H1 (cell line): ENCODE measurements around the gene DISC1. TPM values are rescaled to one million over a fixed set of nuclear protein-coding genes. Genes with fewer than 3 reads are reported as not detected.

Source experiments
- CTCF ChIA-PET: fragments of 300-600 bp; sonication (Branson Sonifier 250); formaldehyde crosslinking; loops from one replicate; lab custom pipeline; 2021; ENCODE audit not compliant: partially characterized antibody; lab: Charles Lee
- POLR2A ChIA-PET: fragments of 300-600 bp; sonication (Branson Sonifier 250); formaldehyde crosslinking; loops from one replicate; lab custom pipeline; 2021; ENCODE audit warnings: inconsistent platforms; ENCODE audit not compliant: partially characterized antibody; lab: Charles Lee
- DNase-seq, 2 experiments: peaks; one replicate each; pipeline versions ENCODE4 v3.0.0 to v3.0.0-alpha.2; 2010 to 2022; ENCODE audit warnings: low spot score in 2 of 2, low read depth in 1 of 2, mixed read lengths in 1 of 2
- FAIRE-seq: peaks from 2 replicates; lab custom pipeline; 2011; peaks lifted over from hg19 to GRCh38; lab: Jason Lieb, UNC
- H2AFZ ChIP-seq: 2 replicates; pipeline ENCODE4 v1.8.1; 2012; ENCODE audit warnings: low read length, inconsistent platforms
- H2AK5ac ChIP-seq: 2 replicates; pipeline ENCODE4 v1.6.1; 2013; ENCODE audit warnings: low read depth, low read length
- H2BK120ac ChIP-seq: replicated peaks from 2 replicates; pipeline ENCODE3; 2013; ENCODE audit warnings: low read depth, low read length, inconsistent platforms
- H2BK12ac ChIP-seq: 2 replicates; pipeline ENCODE4 v1.6.1; 2013; ENCODE audit warnings: low read depth, low read length
- H2BK15ac ChIP-seq: 2 replicates; pipeline ENCODE4 v1.6.1; 2013; ENCODE audit warnings: low read length
- H2BK20ac ChIP-seq: 2 replicates; pipeline ENCODE4 v1.6.1; 2013; ENCODE audit warnings: low read length
- H2BK5ac ChIP-seq: 2 replicates; pipeline ENCODE4 v1.6.1; 2013; ENCODE audit warnings: low read depth, low read length
- H3K14ac ChIP-seq: 2 replicates; pipeline ENCODE4 v1.6.1; 2013; ENCODE audit warnings: inconsistent platforms; ENCODE audit not compliant: insufficient read length
- H3K18ac ChIP-seq: 2 replicates; pipeline ENCODE4 v1.6.1; 2013; ENCODE audit warnings: low read length; ENCODE audit errors: extremely low read depth
- H3K23ac ChIP-seq: 2 replicates; pipeline ENCODE4 v1.6.1; 2013; ENCODE audit warnings: inconsistent platforms; ENCODE audit not compliant: insufficient read length
- H3K23me2 ChIP-seq: 2 replicates; pipeline ENCODE4 v1.6.1; 2013; ENCODE audit warnings: low read depth, low read length
- H3K27ac ChIP-seq: 2 replicates; pipeline ENCODE4 v1.6.1; 2011; ENCODE audit warnings: low read depth, low read length, inconsistent platforms
- H3K27me3 ChIP-seq, 4 experiments: replicated peaks in 1 of 4; 1 replicate in 1 of 4; 2 replicates in 3 of 4; pipeline versions ENCODE4 v1.6.1 to v1.8.1; 2011 to 2013; ENCODE audit warnings: low read length in 3 of 4, mild to moderate bottlenecking in 3 of 4, inconsistent platforms in 2 of 4, mixed read lengths in 2 of 4, moderate library complexity in 1 of 4; ENCODE audit not compliant: control insufficient read depth in 3 of 4, insufficient read depth in 3 of 4; ENCODE audit errors: extremely low read depth in 1 of 4
- H3K36me3 ChIP-seq, 4 experiments: 2 replicates each; pipeline versions ENCODE4 v1.6.1 to v1.8.1; 2011 to 2013; ENCODE audit warnings: mild to moderate bottlenecking in 4 of 4, low read length in 3 of 4, moderate library complexity in 2 of 4, control low read depth in 1 of 4, inconsistent platforms in 1 of 4; ENCODE audit not compliant: insufficient read depth in 4 of 4, control insufficient read depth in 2 of 4
- H3K4ac ChIP-seq: replicated peaks from 2 replicates; pipeline ENCODE3; 2013; ENCODE audit warnings: low read length, low read depth, mixed read lengths, inconsistent platforms; ENCODE audit not compliant: insufficient read length
- H3K4me1 ChIP-seq, 4 experiments: replicated peaks in 1 of 4; 1 replicate in 1 of 4; 2 replicates in 3 of 4; pipeline versions ENCODE4 v1.6.1 to v1.8.1; 2011 to 2013; ENCODE audit warnings: low read length in 3 of 4, inconsistent platforms in 2 of 4, mixed read lengths in 1 of 4; ENCODE audit not compliant: insufficient read depth in 4 of 4, control insufficient read depth in 3 of 4
- H3K4me2 ChIP-seq, 2 experiments: 2 replicates each; pipeline versions ENCODE4 v1.6.1 to v1.8.1; 2011 to 2013; ENCODE audit warnings: low read depth in 2 of 2, low read length in 2 of 2, control low read depth in 1 of 2, inconsistent platforms in 1 of 2, mild to moderate bottlenecking in 1 of 2; ENCODE audit not compliant: insufficient read depth in 1 of 2
- H3K4me3 ChIP-seq, 4 experiments: fragments of 200-600, 300-600 bp in 1 of 4; sonication (generic), shearing (Covaris generic), sonication (Bioruptor Twin) in 1 of 4; 2 replicates each; pipeline versions ENCODE4 v1.5.1 to v1.8.1; 2011 to 2016; ENCODE audit warnings: low read length in 4 of 4, low read depth in 3 of 4, control low read depth in 2 of 4, inconsistent platforms in 2 of 4, mild to moderate bottlenecking in 2 of 4, mixed read lengths in 1 of 4, moderate library complexity in 1 of 4; ENCODE audit not compliant: insufficient read depth in 2 of 4; ENCODE audit errors: extremely low read depth in 1 of 4
- H3K56ac ChIP-seq: replicated peaks from 2 replicates; pipeline ENCODE3; 2013; ENCODE audit warnings: low read depth, mild to moderate bottlenecking, mixed read lengths, low read length, inconsistent platforms; ENCODE audit not compliant: insufficient read length
- H3K79me1 ChIP-seq: 2 replicates; pipeline ENCODE4 v1.6.1; 2013; ENCODE audit warnings: low read depth, low read length, control low read depth
- H3K79me2 ChIP-seq, 2 experiments: 2 replicates each; pipeline versions ENCODE4 v1.6.1 to v1.8.1; 2012 to 2013; ENCODE audit warnings: low read length in 2 of 2, mild to moderate bottlenecking in 2 of 2, inconsistent platforms in 1 of 2; ENCODE audit not compliant: insufficient read depth in 2 of 2, control insufficient read depth in 1 of 2
- H3K9ac ChIP-seq, 4 experiments: replicated peaks in 1 of 4; 1 replicate in 1 of 4; 2 replicates in 3 of 4; pipeline versions ENCODE4 v1.6.1 to v1.8.1; 2011 to 2013; ENCODE audit warnings: low read depth in 3 of 4, low read length in 3 of 4, control low read depth in 2 of 4, mild to moderate bottlenecking in 2 of 4, moderate library complexity in 2 of 4, inconsistent platforms in 1 of 4; ENCODE audit errors: extremely low read depth in 1 of 4
- H3K9me3 ChIP-seq, 2 experiments: 2 replicates each; pipeline versions ENCODE4 v1.6.1 to v1.8.1; 2012 to 2013; ENCODE audit warnings: mild to moderate bottlenecking in 2 of 2, moderate library complexity in 2 of 2, control low read depth in 1 of 2, inconsistent platforms in 1 of 2, low read depth in 1 of 2, low read length in 1 of 2, mixed read lengths in 1 of 2; ENCODE audit not compliant: insufficient read depth in 2 of 2
- H4K20me1 ChIP-seq, 2 experiments: replicated peaks in 1 of 2; 2 replicates each; pipeline versions ENCODE3 to v1.8.1; 2011 to 2013; ENCODE audit warnings: inconsistent platforms in 2 of 2, low read length in 2 of 2, mild to moderate bottlenecking in 1 of 2; ENCODE audit not compliant: insufficient read depth in 2 of 2, control insufficient read depth in 1 of 2
- H4K5ac ChIP-seq: 2 replicates; pipeline ENCODE4 v1.6.1; 2013; ENCODE audit warnings: low read length, low read depth, mixed read lengths, inconsistent platforms; ENCODE audit not compliant: insufficient read length
- H4K8ac ChIP-seq: 2 replicates; pipeline ENCODE4 v1.8.0; 2013; ENCODE audit warnings: mild to moderate bottlenecking, moderate library complexity, low read length, inconsistent platforms; ENCODE audit not compliant: insufficient read depth; ENCODE audit errors: extremely low read depth
- H4K91ac ChIP-seq: replicated peaks from 2 replicates; pipeline ENCODE3; 2013; ENCODE audit warnings: low read length, mixed read lengths, inconsistent platforms; ENCODE audit not compliant: insufficient read length
- MAFK ChIP-seq: IDR thresholded peaks from 2 replicates; pipeline ENCODE4 v1.6.1; 2012; ENCODE audit warnings: low read depth, mild to moderate bottlenecking, improper control_type of control experiment, low read length
- NANOG ChIP-seq: IDR thresholded peaks from 2 replicates; pipeline ENCODE4 v1.6.1; 2011; ENCODE audit warnings: low read length, low read depth, mild to moderate bottlenecking, inconsistent platforms; ENCODE audit not compliant: insufficient read depth, poor library complexity, severe bottlenecking
- WGBS, 2 experiments: shearing (Covaris generic) in 1 of 2; methylation state at CpG; one replicate each; pipeline versions ENCODE4 v1.1.6 to v1.1.7; 2013 to 2015; ENCODE audit warnings: low lambda C conversion rate in 2 of 2, mixed read lengths in 2 of 2, inconsistent platforms in 1 of 2, low coverage in 1 of 2, missing lambda C conversion rate in 1 of 2; ENCODE audit not compliant: insufficient replicate concordance in 2 of 2, insufficient coverage in 1 of 2, insufficient read length in 1 of 2; ENCODE audit errors: extremely low coverage in 1 of 2, missing lambda C conversion rate in 1 of 2; 5-methylcytosine and 5-hydroxymethylcytosine counted together
- polyA plus RNA-seq, 7 experiments: library from polyadenylated mRNA; depleted of rRNA in 3 of 7; stranded (reverse) in 5 of 7; unstranded in 2 of 7; fragments of >200 nt in 5 of 7; fragments of 200-250 nt in 2 of 7; gene quantifications; 1 replicate in 5 of 7; 2 replicates in 1 of 7; 4 replicates in 1 of 7; pipeline versions ENCODE4 v1.2.1 to v1.2.3, GENCODE V29; 2011 to 2013; ENCODE audit warnings: missing spikeins in 2 of 7, mixed read lengths in 2 of 7
- total RNA-seq: library from RNA; stranded (reverse); fragmentation: NEBNext Ultra II Directional; extraction: Animal tissue kit (Norgen Biotek cat#: 25700); gene quantifications from 2 replicates; pipeline ENCODE4 v1.2.1, GENCODE V29; 2021

Gene DISC1
- total and polyA plus RNA-seq, 2 of the 8 experiments (the other 6 are each of a cell fraction or from before 2014, with no cell fraction given), result 1.1 to 3.5 TPM

DNA sequence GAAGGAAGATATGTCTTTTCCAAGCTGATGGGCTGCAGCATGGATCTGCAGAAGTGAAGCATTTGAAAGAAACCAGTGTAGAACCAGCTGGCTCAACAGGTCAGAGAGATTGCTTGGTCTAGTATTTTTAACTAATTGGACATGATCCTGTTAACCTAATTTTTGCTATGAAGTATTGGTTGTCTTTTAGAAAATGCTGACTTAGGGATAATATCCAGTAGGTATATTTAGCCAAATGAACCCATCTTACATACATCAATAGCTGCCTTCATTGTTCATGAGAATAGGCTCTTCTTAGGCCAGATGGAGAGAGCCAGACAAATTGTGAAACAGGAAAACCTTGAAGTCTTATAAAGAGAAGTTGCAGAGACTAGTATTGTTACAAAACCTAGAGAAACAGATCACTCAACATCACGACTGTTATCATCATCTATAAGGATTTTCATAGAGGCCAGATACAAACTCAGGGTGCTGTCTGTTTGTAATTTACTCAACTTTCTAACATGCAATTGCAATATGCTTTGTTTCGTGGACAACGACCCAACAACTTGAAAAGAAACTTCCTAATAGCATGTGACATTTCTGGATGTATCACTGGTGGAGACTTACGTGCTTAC, 148.2 kb downstream of the DISC1 start:
- H3K9ac ChIP-seq, result no peak overlapping the region
- H3K4me1 ChIP-seq, result peaks cover 0 to 6% (median 2%) of the 10 kb centered on the region in 4 experiments; a peak in 3 of 7 replicates
- TF ChIP-seq MAFK (peak; percentile 19; the same call in 1 of the 2 replicates), NANOG (no peak)
- H2BK5ac ChIP-seq, result no peak overlapping the region; the same call in 1 of the 2 replicates
- WGBS, 2 experiments, result 93% methylated on average over 4 of the region's 4 CpGs; no CpG with 5 or more reads in 1 of the 2 experiments
- no peak overlapping the region for H3K27ac ChIP-seq
- H3K79me1 ChIP-seq, result no peaks in the 10 kb centered on the region
- H3K18ac ChIP-seq, result no peak overlapping the region
- ChIA-PET CTCF (interaction anchor here (1.1 to 3.0 kb wide), 5 partner anchors 8 to 623 kb away, joined by 3 to 16 read pairs (median 6); no protein-coding TSS in a partner anchor), POLR2A (no interaction called here)
- no peaks in the 10 kb centered on the region for H3K23me2 ChIP-seq
- no peaks in the 10 kb centered on the region for H3K9me3 ChIP-seq
- H4K20me1 ChIP-seq, result no peaks in the 10 kb centered on the region
- H3K56ac ChIP-seq, result no peak overlapping the region
- H3K4ac ChIP-seq, result no peak overlapping the region
- no peak overlapping the region for H4K5ac ChIP-seq
- FAIRE-seq (no peak), DNase-seq (no peak)
- H3K27me3 ChIP-seq, result no peaks in the 10 kb centered on the region; a peak in 1 of 7 replicates
- H3K4me2 ChIP-seq, result no peak overlapping the region
- H2BK15ac ChIP-seq, result no peak overlapping the region
- H3K79me2 ChIP-seq, result no peaks in the 10 kb centered on the region
- no peaks in the 10 kb centered on the region for H3K36me3 ChIP-seq
- H4K91ac ChIP-seq, result no peak overlapping the region
- no peak overlapping the region for H3K14ac ChIP-seq
- no peak overlapping the region for H3K4me3 ChIP-seq
- no peak overlapping the region for H2AFZ ChIP-seq
- no peak overlapping the region for H2BK120ac ChIP-seq
- H2AK5ac ChIP-seq, result no peak overlapping the region
- no peak overlapping the region for H4K8ac ChIP-seq
- H2BK20ac ChIP-seq, result no peak overlapping the region
- H3K23ac ChIP-seq, result no peak overlapping the region
- no peak overlapping the region for H2BK12ac ChIP-seq
